ENCODE data around the gene ARSG. TPM values are rescaled to one million over a fixed set of nuclear protein-coding genes. Genes with fewer than 3 reads are reported as not detected.
A peak's percentile ranks its signal among the peaks of the same experiment; 100 is the strongest.

Gene ARSG
- total RNA-seq, 2 experiments from 2014 or later: 26.1 to 53.0 TPM

DNA sequence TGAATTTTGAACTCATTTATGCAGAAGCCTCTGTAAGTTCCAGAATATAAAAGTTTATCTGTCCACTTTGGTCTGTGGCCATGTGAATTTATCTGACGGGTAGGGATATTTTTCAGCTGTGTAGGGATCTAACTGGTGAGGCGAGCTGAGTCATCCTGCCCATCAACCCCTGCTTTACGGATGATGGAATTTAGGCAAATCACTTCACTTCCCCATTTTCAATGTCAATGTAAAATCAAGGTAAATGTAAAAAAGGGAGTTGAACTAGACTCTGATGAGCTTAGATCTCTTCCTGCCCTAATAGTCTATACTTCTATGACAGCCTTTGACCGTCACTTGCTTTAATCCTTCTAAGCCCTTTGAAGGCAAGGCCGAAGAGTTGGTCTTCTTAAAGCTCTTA is 2.9 kb upstream of the ARSG start:
- H3K4me3 ChIP-seq (ENCODE audit: low read depth, low read length, poor library complexity, severe bottlenecking): peak overlapping the region; percentile 85
- intact Hi-C loops (cut with micrococcal nuclease; ENCODE audit: unreplicated experiment): no loop called here
- BruUV-seq (replicated peaks): no TSS peak
- peak overlapping the region; percentile 94 for H3K27ac ChIP-seq (ENCODE audit: low read depth, low read length, poor library complexity, severe bottlenecking)
- no peaks in the 10 kb centered on the region for H3K9me2 ChIP-seq (ENCODE audit: insufficient read depth, low read length)
- ChIA-PET POLR2A (interaction anchor here (0.7 to 9.1 kb wide), 21 partner anchors 10 to 251 kb away, joined by 3 to 67 read pairs (median 5); partner anchors contain the start of gene WIPI1), CTCF (ENCODE audit: unreplicated experiment) (interaction anchor here (0.9 to 2.3 kb wide), 2 partner anchors 106 to 111 kb away, joined by 4 to 6 read pairs; no protein-coding TSS in a partner anchor)
- peaks cover 39% of the 10 kb centered on the region; the same call in 1 of the 2 replicates for H3K79me2 ChIP-seq (ENCODE audit: insufficient read depth, low read depth, low read length)
- peaks cover 62% of the 10 kb centered on the region for H3K4me1 ChIP-seq (ENCODE audit: insufficient read depth, low read length, poor library complexity, severe bottlenecking)
- H3K36me3 ChIP-seq (ENCODE audit: insufficient read depth, low read length): peaks cover 15% of the 10 kb centered on the region; the same call in 1 of the 2 replicates
- no peaks in the 10 kb centered on the region for H4K20me1 ChIP-seq (ENCODE audit: insufficient read depth, low read length)
- H2AFZ ChIP-seq (ENCODE audit: low read length): peak overlapping the region; percentile 21; the same call in 1 of the 2 replicates
- TF ChIP-seq, protein P1, sequence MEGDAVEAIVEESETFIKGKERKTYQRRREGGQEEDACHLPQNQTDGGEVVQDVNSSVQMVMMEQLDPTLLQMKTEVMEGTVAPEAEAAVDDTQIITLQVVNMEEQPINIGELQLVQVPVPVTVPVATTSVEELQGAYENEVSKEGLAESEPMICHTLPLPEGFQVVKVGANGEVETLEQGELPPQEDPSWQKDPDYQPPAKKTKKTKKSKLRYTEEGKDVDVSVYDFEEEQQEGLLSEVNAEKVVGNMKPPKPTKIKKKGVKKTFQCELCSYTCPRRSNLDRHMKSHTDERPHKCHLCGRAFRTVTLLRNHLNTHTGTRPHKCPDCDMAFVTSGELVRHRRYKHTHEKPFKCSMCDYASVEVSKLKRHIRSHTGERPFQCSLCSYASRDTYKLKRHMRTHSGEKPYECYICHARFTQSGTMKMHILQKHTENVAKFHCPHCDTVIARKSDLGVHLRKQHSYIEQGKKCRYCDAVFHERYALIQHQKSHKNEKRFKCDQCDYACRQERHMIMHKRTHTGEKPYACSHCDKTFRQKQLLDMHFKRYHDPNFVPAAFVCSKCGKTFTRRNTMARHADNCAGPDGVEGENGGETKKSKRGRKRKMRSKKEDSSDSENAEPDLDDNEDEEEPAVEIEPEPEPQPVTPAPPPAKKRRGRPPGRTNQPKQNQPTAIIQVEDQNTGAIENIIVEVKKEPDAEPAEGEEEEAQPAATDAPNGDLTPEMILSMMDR (conservative IDR thresholded peaks at IDR 0.05; ENCODE audit: low read length): no peak
- no peak for TF ChIP-seq EZH2phosphoT487 (IDR thresholded peaks at IDR 0.05; ENCODE audit: borderline replicate concordance, low read depth, low read length)
- DNase-seq (ENCODE audit: low spot score): peak; percentile 93
- no peaks in the 10 kb centered on the region for H3K9me3 ChIP-seq (ENCODE audit: low read length)
- peak overlapping the region; percentile 77 for H3K4me2 ChIP-seq (ENCODE audit: low read length)

DNA sequence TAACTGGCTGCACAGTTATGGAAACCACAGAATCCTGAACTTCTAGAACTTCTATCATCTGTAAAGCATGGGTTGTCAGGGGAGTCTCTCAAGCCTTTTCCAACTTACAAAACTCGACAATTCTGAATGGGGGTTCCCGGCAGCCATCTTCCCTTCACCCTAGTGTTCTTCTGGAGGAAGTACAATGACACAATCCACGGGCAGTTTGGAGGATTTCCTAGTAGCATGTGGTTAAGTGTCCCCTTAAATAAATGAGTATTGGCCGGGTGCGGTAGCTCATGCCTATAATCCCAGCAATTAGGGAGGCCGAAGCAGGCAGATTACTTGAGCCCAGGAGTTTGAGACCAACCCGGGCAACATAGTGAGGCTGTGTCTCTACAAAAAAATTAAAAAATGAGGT is 2.5 kb upstream of the ARSG start:
- H3K79me2 ChIP-seq (ENCODE audit: insufficient read depth, low read depth, low read length): peaks cover 43% of the 10 kb centered on the region; the same call in 1 of the 2 replicates
- TSS peak; percentile 76 for BruUV-seq (replicated peaks)
- TF ChIP-seq EZH2phosphoT487 (IDR thresholded peaks at IDR 0.05; ENCODE audit: borderline replicate concordance, low read depth, low read length): no peak
- TF ChIP-seq, protein P1 (conservative IDR thresholded peaks at IDR 0.05; ENCODE audit: low read length): peak; percentile 66

DNA sequence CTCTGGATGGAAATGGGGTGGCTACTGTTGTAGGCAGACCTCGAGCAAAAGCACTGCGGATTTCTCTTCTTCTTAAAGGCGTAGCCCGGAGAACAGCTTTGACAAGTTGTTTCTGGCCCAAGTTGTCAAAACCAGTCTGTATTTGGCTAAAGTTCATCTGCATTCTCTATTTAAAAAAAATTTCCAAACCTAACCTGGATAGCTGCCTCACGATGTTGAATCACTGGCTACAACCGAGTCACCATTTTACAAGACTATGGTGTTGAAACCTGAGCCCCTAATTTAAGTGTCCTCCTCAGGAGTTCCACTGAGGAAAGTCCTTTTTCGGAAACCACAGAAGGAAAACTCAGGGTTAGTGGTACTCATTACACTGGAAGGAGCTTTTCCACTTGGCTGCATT is 1.8 kb upstream of the ARSG start:
- no peaks in the 10 kb centered on the region for H4K20me1 ChIP-seq (ENCODE audit: insufficient read depth, low read length)
- TF ChIP-seq, protein P1 (conservative IDR thresholded peaks at IDR 0.05; ENCODE audit: low read length): no peak
- TF ChIP-seq EZH2phosphoT487 (IDR thresholded peaks at IDR 0.05; ENCODE audit: borderline replicate concordance, low read depth, low read length): no peak
- no peak overlapping the region for H2AFZ ChIP-seq (ENCODE audit: low read length)
- BruUV-seq (replicated peaks): no TSS peak
- peak overlapping the region; percentile 85 for H3K4me3 ChIP-seq (ENCODE audit: low read depth, low read length, poor library complexity, severe bottlenecking)
- CTCF ChIA-PET (ENCODE audit: unreplicated experiment): interaction anchor here (0.9 to 2.3 kb wide), 4 partner anchors 25 to 109 kb away, joined by 4 to 6 read pairs (median 4); no protein-coding TSS in a partner anchor
- H3K9me3 ChIP-seq (ENCODE audit: low read length): no peaks in the 10 kb centered on the region
- H3K27ac ChIP-seq (ENCODE audit: low read depth, low read length, poor library complexity, severe bottlenecking): peak overlapping the region; percentile 94
- H3K36me3 ChIP-seq (ENCODE audit: insufficient read depth, low read length): peaks cover 15% of the 10 kb centered on the region; the same call in 1 of the 2 replicates
- no peaks in the 10 kb centered on the region for H3K9me2 ChIP-seq (ENCODE audit: insufficient read depth, low read length)
- peaks cover 41% of the 10 kb centered on the region; the same call in 1 of the 2 replicates for H3K79me2 ChIP-seq (ENCODE audit: insufficient read depth, low read depth, low read length)
- POLR2A ChIA-PET: interaction anchor here (0.5 to 9.1 kb wide), 20 partner anchors 11 to 472 kb away, joined by 3 to 67 read pairs (median 4); partner anchors contain the start of gene WIPI1
- H3K4me1 ChIP-seq (ENCODE audit: insufficient read depth, low read length, poor library complexity, severe bottlenecking): peaks cover 65% of the 10 kb centered on the region
- intact Hi-C loops (cut with micrococcal nuclease; ENCODE audit: unreplicated experiment): no loop called here
- H3K4me2 ChIP-seq (ENCODE audit: low read length): peak overlapping the region; percentile 77
- peak; percentile 46 for DNase-seq (ENCODE audit: low spot score)

More for the DNA sequence above, 2.5 kb upstream of the ARSG start:
- ChIA-PET POLR2A (interaction anchor here (0.7 to 9.1 kb wide), 20 partner anchors 11 to 251 kb away, joined by 3 to 67 read pairs (median 4); partner anchors contain the start of gene WIPI1), CTCF (ENCODE audit: unreplicated experiment) (interaction anchor here (0.9 to 2.3 kb wide), 3 partner anchors 83 to 110 kb away, joined by 4 to 6 read pairs (median 4); no protein-coding TSS in a partner anchor)
- Histone ChIP-seq H3K4me3 (ENCODE audit: low read depth, low read length, poor library complexity, severe bottlenecking) (peak overlapping the region; percentile 85), H3K4me2 (ENCODE audit: low read length) (peak overlapping the region; percentile 77), H3K36me3 (ENCODE audit: insufficient read depth, low read length) (peaks cover 15% of the 10 kb centered on the region; the same call in 1 of the 2 replicates), H3K4me1 (ENCODE audit: insufficient read depth, low read length, poor library complexity, severe bottlenecking) (peaks cover 65% of the 10 kb centered on the region), H4K20me1 (ENCODE audit: insufficient read depth, low read length) (no peaks in the 10 kb centered on the region), H3K9me3 (ENCODE audit: low read length) (no peaks in the 10 kb centered on the region), H3K9me2 (ENCODE audit: insufficient read depth, low read length) (no peaks in the 10 kb centered on the region), H2AFZ (ENCODE audit: low read length) (peak overlapping the region; percentile 21; the same call in 1 of the 2 replicates), H3K27ac (ENCODE audit: low read depth, low read length, poor library complexity, severe bottlenecking) (peak overlapping the region; percentile 94)
- intact Hi-C loops (cut with micrococcal nuclease; ENCODE audit: unreplicated experiment): no loop called here
- DNase-seq (ENCODE audit: low spot score): peak; percentile 78
